SH-SY5Y (cell line): ENCODE measurements around the gene SCD5.

Experiments
- GATA2 ChIP-seq: IDR thresholded peaks from 2 replicates; pipeline ENCODE4 v1.6.1; 2011; ENCODE audit warnings: mild to moderate bottlenecking, low read depth, low read length
- GATA3 ChIP-seq: IDR thresholded peaks from 2 replicates; pipeline ENCODE4 v1.6.1; 2011; ENCODE audit warnings: low read depth, mild to moderate bottlenecking, low read length, moderate library complexity

GRCh38 chr4:82753238-82753637, 45.4 kb downstream of the SCD5 start:
- TF ChIP-seq GATA2, result no peak
- no peak for TF ChIP-seq GATA3
